D721Med (cell line): Measurements from ENCODE around the gene QSOX2.

Experiments
- DNase-seq: peaks from one replicate; pipeline ENCODE4 v3.0.0; 2011; ENCODE audit warnings: low spot score; ENCODE audit not compliant: insufficient read length
- FAIRE-seq: peaks from 2 replicates; lab custom pipeline; 2011; peaks lifted over from hg19 to GRCh38; lab: Jason Lieb, UNC
- TF ChIP-seq, protein P1 (sequence below): IDR thresholded peaks from 2 replicates; pipeline ENCODE4 v1.5.1; 2012; ENCODE audit warnings: mild to moderate bottlenecking, control low read depth; ENCODE audit not compliant: insufficient read depth; ENCODE audit errors: missing control alignments

QSOX2 gene

DNA sequence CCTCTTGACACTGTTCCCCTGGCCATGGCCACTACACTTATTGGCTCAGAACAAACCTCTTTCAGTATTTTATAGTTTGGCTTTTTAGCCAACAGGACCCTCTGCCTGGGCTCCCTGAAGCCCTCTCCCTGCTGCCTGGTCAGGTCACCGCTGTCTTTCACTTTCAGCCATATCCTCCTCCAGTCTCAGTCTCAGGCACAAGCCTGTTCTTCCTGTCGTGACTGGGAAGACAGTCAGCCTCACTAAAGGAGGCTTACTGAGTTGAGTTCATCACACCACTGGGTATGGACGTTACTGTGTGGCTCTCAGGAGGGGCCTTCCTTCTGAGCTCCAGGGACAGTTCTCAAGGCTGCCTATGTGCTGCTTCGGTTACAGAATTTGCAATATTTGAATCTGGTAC is 2.0 kb downstream of the QSOX2 start:
- TF ChIP-seq, protein P1, sequence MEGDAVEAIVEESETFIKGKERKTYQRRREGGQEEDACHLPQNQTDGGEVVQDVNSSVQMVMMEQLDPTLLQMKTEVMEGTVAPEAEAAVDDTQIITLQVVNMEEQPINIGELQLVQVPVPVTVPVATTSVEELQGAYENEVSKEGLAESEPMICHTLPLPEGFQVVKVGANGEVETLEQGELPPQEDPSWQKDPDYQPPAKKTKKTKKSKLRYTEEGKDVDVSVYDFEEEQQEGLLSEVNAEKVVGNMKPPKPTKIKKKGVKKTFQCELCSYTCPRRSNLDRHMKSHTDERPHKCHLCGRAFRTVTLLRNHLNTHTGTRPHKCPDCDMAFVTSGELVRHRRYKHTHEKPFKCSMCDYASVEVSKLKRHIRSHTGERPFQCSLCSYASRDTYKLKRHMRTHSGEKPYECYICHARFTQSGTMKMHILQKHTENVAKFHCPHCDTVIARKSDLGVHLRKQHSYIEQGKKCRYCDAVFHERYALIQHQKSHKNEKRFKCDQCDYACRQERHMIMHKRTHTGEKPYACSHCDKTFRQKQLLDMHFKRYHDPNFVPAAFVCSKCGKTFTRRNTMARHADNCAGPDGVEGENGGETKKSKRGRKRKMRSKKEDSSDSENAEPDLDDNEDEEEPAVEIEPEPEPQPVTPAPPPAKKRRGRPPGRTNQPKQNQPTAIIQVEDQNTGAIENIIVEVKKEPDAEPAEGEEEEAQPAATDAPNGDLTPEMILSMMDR = no peak
- DNase-seq (no peak), FAIRE-seq (no peak)

DNA sequence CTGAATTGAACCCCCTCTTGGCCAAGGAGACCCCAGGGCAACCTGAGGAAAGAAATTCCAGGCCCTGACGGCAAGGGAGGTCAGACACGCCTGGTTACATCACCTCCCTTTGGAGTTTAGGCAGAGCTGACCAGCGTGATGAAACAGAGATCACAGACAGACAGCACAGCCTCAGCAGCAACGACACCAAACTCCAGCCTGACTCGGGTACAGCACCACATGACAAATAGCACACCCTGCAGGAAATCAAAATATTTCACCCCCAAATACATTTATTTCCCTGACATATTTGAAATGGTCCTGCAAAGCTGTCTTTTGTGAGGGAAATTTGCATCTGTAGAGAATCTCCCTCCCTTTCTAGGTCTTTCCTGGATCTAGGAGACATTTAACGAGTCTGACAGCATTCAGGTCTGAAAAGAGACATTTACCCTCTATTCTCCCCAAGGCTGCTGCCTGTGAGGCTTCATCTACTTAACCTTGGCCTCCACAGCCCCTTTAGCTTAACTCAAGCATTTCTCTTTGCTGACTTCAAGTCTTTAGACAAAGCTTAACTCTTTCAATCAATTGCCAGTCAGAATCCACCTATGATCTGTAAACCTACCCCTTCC is 2.6 kb downstream of the QSOX2 start:
- TF ChIP-seq, protein P1 = no peak
- DNase-seq = no peak
- FAIRE-seq = no peak

DNA sequence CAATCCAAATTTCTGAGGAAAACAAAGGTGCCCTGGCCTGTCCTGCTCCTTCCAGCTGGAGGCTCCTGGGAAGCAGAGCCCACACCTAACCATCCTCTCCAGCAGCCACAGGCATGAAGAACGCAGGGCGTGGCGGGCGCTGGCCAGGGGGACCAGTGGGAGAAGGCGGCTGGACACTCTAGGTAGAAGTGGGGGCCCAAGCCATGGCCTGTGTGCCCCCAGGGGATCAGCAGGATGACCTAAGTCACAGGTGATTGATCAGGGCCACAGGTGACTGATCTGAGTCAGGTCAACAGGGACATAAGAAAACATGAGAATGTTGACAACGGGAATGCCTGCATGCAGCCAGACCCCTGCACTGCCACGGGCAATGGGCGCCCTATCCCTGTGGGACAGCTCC is 3.4 kb downstream of the QSOX2 start:
- TF ChIP-seq, protein P1 = no peak
- FAIRE-seq (no peak), DNase-seq (no peak)

DNA sequence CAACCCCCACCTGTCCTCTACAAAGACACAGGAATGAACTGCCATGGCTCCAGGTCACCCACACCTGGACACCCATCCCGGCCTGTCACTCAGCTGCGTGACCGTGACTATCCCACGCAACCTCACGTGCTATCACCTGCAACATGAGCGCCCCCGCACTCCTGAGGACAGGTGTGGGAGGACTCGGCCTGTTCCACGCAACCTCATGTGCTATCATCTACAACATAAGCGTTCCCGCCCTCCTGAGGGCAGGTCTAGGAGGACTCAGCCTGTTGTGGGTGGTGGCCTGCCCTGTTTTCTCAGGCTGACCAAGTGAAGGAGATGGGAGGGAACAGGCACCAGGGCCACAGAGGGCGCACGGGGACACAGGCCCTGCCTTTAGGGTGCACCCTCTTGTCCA is 4.1 kb downstream of the QSOX2 start:
- TF ChIP-seq, protein P1 = no peak
- FAIRE-seq (no peak), DNase-seq (no peak)

DNA sequence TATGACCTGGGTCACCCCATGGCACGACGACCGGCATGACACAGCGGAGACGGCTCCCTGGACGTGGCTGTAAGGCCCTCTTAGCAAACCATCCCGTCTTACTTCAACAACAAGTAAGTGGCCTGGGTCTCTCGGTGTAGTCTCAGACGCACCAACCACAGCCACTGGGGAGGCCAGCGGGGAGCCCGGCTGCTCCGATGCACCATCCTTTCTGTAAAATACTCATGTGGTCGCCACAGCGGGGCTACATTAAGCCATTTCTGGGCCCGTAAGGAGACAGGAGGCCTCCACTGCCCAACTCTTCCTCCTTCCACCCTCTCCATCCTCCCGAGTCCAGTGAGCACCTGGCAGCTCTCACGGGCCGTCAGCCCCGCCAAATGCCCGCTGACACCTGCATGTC is 4.7 kb downstream of the QSOX2 start:
- DNase-seq (no peak), FAIRE-seq (no peak)

DNA sequence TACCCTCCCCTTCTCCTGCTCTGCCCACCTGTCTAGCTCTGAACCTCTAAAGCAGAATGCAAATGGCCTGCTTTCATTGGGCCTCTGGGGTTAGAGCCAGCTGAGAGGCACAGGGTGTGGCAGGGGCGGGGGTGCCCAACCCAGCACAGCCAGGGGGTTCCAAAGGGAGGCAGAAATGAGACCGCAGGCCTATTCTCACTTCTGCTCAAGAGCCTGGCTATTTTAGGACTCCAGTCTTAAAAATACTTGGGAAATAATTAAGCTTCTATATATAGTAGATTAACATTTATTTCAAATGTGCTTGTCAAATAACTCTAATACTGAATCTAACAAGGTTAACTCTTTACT is 5.7 kb downstream of the QSOX2 start:
- no peak for FAIRE-seq

More for the DNA sequence above, 4.7 kb downstream of the QSOX2 start:
- TF ChIP-seq, protein P1 = no peak

More for the DNA sequence above, 5.7 kb downstream of the QSOX2 start:
- TF ChIP-seq, protein P1 = no peak
- DNase-seq = no peak
